Neural cell (in vitro differentiated cells): ENCODE data around the gene MARVELD3. TPM values are rescaled to one million over a fixed set of nuclear protein-coding genes. Genes with fewer than 3 reads are reported as not detected.

Experiments
- H2AFZ ChIP-seq: fragments of 200-600, 300-800 bp; sonication (generic), shearing (Covaris generic); 2 replicates; pipeline ENCODE4 v1.6.0; 2014; ENCODE audit warnings: low read depth, mild to moderate bottlenecking, antibody characterized with exemption, low read length, moderate library complexity
- H3F3A ChIP-seq: fragments of 200-600 bp; shearing (Covaris generic); 2 replicates; pipeline ENCODE4 v1.6.1; 2016; ENCODE audit warnings: mild to moderate bottlenecking, moderate library complexity, mixed read lengths, antibody characterized with exemption, low read length; ENCODE audit not compliant: insufficient read depth, poor library complexity, severe bottlenecking
- H3K27ac ChIP-seq: fragments of 200-600, 300-800 bp; sonication (generic), shearing (Covaris generic); 2 replicates; pipeline ENCODE4 v1.5.1; 2014; ENCODE audit warnings: mild to moderate bottlenecking, low read length, moderate library complexity
- H3K27me3 ChIP-seq: fragments of 300-800, 200-600 bp; sonication (generic), shearing (Covaris generic); 2 replicates; pipeline ENCODE4 v1.6.0; 2014; ENCODE audit warnings: mild to moderate bottlenecking, low read depth, low read length, moderate library complexity; ENCODE audit not compliant: insufficient read depth
- H3K36me3 ChIP-seq: fragments of 300-800, 200-600 bp; sonication (generic), shearing (Covaris generic); 2 replicates; pipeline ENCODE4 v1.5.1; 2014; ENCODE audit warnings: mild to moderate bottlenecking, antibody characterized with exemption, low read length, moderate library complexity; ENCODE audit not compliant: insufficient read depth
- H3K4me2 ChIP-seq: fragments of 300-800, 200-600 bp; sonication (generic), shearing (Covaris generic); 2 replicates; pipeline ENCODE4 v1.6.0; 2014; ENCODE audit warnings: mild to moderate bottlenecking, low read length
- H3K4me3 ChIP-seq: fragments of 300-800, 200-600 bp; sonication (generic), shearing (Covaris generic); 2 replicates; pipeline ENCODE4 v1.5.1; 2014; ENCODE audit warnings: mild to moderate bottlenecking, low read length, moderate library complexity
- H3K79me2 ChIP-seq: fragments of 200-600 bp; shearing (Covaris generic); replicated peaks from 2 replicates; pipeline ENCODE4 v1.6.0; 2014; ENCODE audit warnings: mild to moderate bottlenecking, low read length, moderate library complexity; ENCODE audit not compliant: insufficient read depth
- H3K9ac ChIP-seq: fragments of 300-800, 200-600 bp; sonication (generic), shearing (Covaris generic); 2 replicates; pipeline ENCODE4 v1.6.1; 2016; ENCODE audit warnings: mild to moderate bottlenecking, low read length, mixed read lengths
- H3K9me2 ChIP-seq: fragments of 200-600 bp; shearing (Covaris generic); 2 replicates; pipeline ENCODE4 v1.6.1; 2016; ENCODE audit warnings: mild to moderate bottlenecking, low read length, mixed read lengths; ENCODE audit not compliant: insufficient read depth
- H3K9me3 ChIP-seq: fragments of 200-600, 300-800 bp; sonication (generic), shearing (Covaris generic); 2 replicates; pipeline ENCODE4 v1.6.1; 2016; ENCODE audit warnings: mild to moderate bottlenecking, mixed run types, low read length, moderate library complexity, mixed read lengths
- H4K20me1 ChIP-seq: fragments of 200-600 bp; shearing (Covaris generic); 2 replicates; pipeline ENCODE4 v1.6.1; 2016; ENCODE audit warnings: mild to moderate bottlenecking, mixed run types; ENCODE audit not compliant: insufficient read depth
- CTCF ChIP-seq: fragments of 450-650 bp; IDR thresholded peaks from 2 replicates; pipeline ENCODE4 v1.5.1; 2014; ENCODE audit warnings: antibody characterized with exemption, mild to moderate bottlenecking, moderate library complexity; ENCODE audit not compliant: poor library complexity, severe bottlenecking
- EP300 ChIP-seq: fragments of 450-650 bp; conservative IDR thresholded peaks from 2 replicates; pipeline ENCODE4 v1.6.1; 2014; ENCODE audit warnings: antibody characterized with exemption, mild to moderate bottlenecking, moderate library complexity; ENCODE audit not compliant: poor library complexity, severe bottlenecking
- EZH2 ChIP-seq: fragments of 200-600, 300-800 bp; shearing (Covaris generic), sonication (generic); IDR thresholded peaks from 2 replicates; pipeline ENCODE4 v1.6.1; 2014; ENCODE audit warnings: antibody characterized with exemption, low read length, borderline replicate concordance, mild to moderate bottlenecking; ENCODE audit not compliant: insufficient read depth, poor library complexity, severe bottlenecking
- MXI1 ChIP-seq: fragments of 450-650 bp; conservative IDR thresholded peaks from 2 replicates; pipeline ENCODE4 v1.6.1; 2014; ENCODE audit warnings: antibody characterized with exemption, mild to moderate bottlenecking; ENCODE audit not compliant: poor library complexity, severe bottlenecking
- POLR2AphosphoS5 ChIP-seq: IDR thresholded peaks from 2 replicates; pipeline ENCODE4 v1.6.1; 2012
- RAD21 ChIP-seq: fragments of 450-650 bp; conservative IDR thresholded peaks from 2 replicates; pipeline ENCODE4 v1.6.1; 2014; ENCODE audit warnings: antibody characterized with exemption, mild to moderate bottlenecking, moderate library complexity
- REST ChIP-seq: IDR thresholded peaks from 2 replicates; pipeline ENCODE4 v1.6.1; 2012; ENCODE audit warnings: borderline replicate concordance
- SMC3 ChIP-seq: fragments of 450-650 bp; conservative IDR thresholded peaks from 2 replicates; pipeline ENCODE4 v1.6.1; 2014; ENCODE audit warnings: antibody characterized with exemption, mild to moderate bottlenecking, moderate library complexity; ENCODE audit not compliant: poor library complexity
- TAF1 ChIP-seq: IDR thresholded peaks from 2 replicates; pipeline ENCODE4 v1.6.1; 2012; ENCODE audit warnings: low read depth
- polyA plus RNA-seq: library from polyadenylated mRNA; depleted of rRNA; stranded (reverse); fragments of >200 nt; gene quantifications from 2 replicates; pipeline ENCODE4 v1.2.3, GENCODE V29; 2014

MARVELD3 gene
- polyA plus RNA-seq, 1 donor from 2014 or later, result not detected

GRCh38 chr16:71591917-71592316 lies 34.1 kb upstream of the MARVELD3 start:
- H3K4me2 ChIP-seq, result no peak overlapping the region
- H3F3A ChIP-seq, result no peaks in the 10 kb centered on the region
- H3K9me2 ChIP-seq, result no peaks in the 10 kb centered on the region
- no peak overlapping the region for H3K4me3 ChIP-seq
- TF ChIP-seq MXI1 (no peak), EP300 (no peak), RAD21 (no peak), EZH2 (no peak), REST (no peak), SMC3 (no peak), TAF1 (no peak), CTCF (no peak), POLR2AphosphoS5 (no peak)
- H3K9me3 ChIP-seq, result no peaks in the 10 kb centered on the region
- H3K79me2 ChIP-seq, result no peaks in the 10 kb centered on the region
- no peak overlapping the region for H3K9ac ChIP-seq
- no peaks in the 10 kb centered on the region for H3K27me3 ChIP-seq
- H4K20me1 ChIP-seq, result no peaks in the 10 kb centered on the region
- no peaks in the 10 kb centered on the region for H3K36me3 ChIP-seq
- no peak overlapping the region for H3K27ac ChIP-seq
- H2AFZ ChIP-seq, result no peak overlapping the region

- H3K36me3 ChIP-seq, result no peaks in the 10 kb centered on the region
- H2AFZ ChIP-seq, result no peak overlapping the region
- no peak overlapping the region for H3K4me2 ChIP-seq
- no peak overlapping the region for H3K27ac ChIP-seq
- no peak overlapping the region for H3K9ac ChIP-seq
- H3K9me2 ChIP-seq, result no peaks in the 10 kb centered on the region
- TF ChIP-seq RAD21 (no peak), MXI1 (no peak)
- H4K20me1 ChIP-seq, result no peaks in the 10 kb centered on the region
- H3K9me3 ChIP-seq, result no peaks in the 10 kb centered on the region
- no peak overlapping the region for H3K4me3 ChIP-seq
- no peaks in the 10 kb centered on the region for H3K79me2 ChIP-seq
- H3F3A ChIP-seq, result no peaks in the 10 kb centered on the region
- no peaks in the 10 kb centered on the region for H3K27me3 ChIP-seq
Observed at GRCh38 chr16:71593048-71593999, 32.7 kb upstream of the MARVELD3 start.
